HG02642 (cell line): Measurements from ENCODE around the gene RFC3.
"Not testable (repeated sequence)": the region's sequence is repeated elsewhere in the genome, so short reads cannot be mapped to it uniquely, and the experiment has no call there.

Source experiments
- ATAC-seq: cut with Tn5 transposase; IDR thresholded peaks from one replicate; pipeline ENCODE4 v1.9.1; 2021; ENCODE audit warnings: mild to moderate bottlenecking; ENCODE audit not compliant: unreplicated experiment, poor library complexity

RFC3 gene

DNA sequence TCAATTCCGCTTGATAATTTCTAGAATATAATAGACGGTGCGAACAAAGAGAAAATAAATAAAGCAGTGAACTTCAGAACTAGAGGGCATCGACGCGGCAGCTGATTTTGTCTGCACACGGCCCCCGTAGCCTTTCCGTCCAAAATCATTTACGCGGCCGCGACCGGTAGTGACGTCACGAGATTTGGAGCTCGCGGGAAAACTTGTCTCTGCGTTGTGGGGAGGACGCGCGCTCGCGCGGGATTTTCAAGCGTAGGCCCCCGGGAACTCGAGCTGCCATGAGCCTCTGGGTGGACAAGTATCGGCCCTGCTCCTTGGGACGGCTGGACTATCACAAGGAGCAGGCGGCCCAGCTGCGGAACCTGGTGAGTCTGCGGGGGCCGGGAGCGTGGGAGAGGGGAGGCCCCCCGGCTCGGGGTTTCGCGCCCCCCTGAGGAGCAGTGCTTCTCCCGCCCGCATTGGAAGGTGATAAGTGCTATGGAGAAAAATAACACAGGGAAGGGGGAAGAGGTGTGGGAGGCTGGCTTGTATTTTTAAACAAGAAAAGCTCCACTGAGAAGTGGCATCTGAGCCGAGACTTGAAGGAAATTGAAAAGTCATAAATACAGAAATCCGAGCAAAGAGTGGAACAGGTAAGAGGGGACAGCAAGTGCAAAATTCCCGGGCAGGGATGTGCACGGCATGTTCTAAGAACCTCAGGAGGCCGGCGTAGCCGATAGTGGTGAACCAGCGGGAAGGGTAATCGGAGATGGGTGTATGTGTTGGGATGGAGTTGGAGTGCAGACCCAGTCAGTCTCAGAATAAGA, at the start of gene RFC3:
Gene RFC3 (plus strand): TSS at position 249 of the 806 bp plus-strand sequence. CDS start 30 bp downstream, at position 279.
- ATAC-seq: peak; percentile 98

DNA sequence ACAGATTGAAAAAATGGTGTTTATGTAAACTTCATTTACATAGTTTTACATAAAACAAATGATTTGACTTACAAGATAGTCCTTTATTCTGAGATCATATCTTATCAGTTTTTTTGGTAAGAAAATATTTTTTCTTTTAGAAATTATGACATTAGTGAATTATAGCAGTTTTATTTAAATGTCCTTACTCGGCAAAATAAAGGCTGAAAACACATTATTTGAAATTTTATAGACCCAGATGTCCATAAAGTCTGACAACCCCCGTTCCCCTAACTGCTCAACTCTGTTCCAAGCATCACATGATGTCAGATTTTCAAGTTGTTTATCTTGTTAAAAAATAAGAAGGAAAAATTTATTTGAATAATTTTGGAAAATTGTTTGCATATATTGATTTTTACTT, 46.7 kb upstream of the RFC3 start:
- ATAC-seq: no peak

DNA sequence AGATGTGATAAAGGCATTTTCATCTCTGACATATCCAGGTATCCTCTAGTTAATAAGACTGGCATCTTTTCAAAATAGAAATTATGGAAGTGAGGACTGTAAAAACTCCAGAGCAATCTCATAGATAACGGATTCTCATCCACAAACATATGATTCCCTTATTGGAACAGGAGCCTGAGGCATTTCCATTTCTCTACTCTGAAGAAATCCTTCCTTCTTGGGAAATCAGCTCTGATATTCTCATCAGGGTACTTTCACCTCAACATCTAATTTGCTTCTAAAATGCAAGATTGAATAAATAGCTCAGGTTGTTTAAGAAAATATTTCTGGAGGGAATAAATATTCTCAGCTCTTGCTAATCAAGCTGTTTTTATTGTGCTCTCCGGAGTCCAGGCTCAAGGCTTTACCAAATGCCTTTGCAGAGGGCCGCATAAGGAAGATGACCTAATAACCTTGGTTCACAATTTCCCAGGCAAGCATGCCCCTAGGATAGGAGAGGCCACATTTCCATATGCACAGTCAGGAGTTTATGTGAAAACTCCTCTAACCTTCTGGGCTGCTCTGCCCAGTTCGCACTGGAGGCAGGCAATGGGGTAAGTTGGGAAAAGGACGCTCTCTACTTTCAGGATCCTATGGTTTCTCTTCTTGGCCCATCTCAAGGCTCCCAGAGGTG, 44.0 kb upstream of the RFC3 start:
- ATAC-seq: no peak

- no peak for ATAC-seq
These were observed 42.4 kb upstream of the RFC3 start for GRCh38 chr13:33775339-33776108.

GRCh38 chr13:33776239-33776881, 41.6 kb upstream of the RFC3 start:
- ATAC-seq: no peak

- no peak for ATAC-seq
These were observed 35.3 kb upstream of the RFC3 start for GRCh38 chr13:33782631-33783030.

- not testable (repeated sequence) for ATAC-seq
These were observed 34.7 kb upstream of the RFC3 start for GRCh38 chr13:33783212-33783611.

DNA sequence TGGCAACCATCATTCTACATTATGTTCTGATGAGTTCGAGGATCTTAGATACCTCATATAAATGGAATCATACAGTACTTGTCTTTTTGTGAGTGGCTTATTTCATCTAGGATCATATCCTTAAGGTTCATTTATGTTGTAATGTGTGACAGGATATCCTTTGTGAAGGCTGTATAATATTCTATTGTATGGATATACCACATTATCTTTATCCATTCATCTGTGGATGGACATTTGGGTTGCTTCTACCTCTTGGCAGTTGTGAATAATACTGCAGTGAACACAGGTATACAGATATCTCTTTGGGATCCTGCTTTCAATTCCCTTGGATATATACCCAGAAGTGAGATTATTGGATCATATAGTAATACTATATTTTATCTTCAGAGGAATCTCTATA, 33.2 kb upstream of the RFC3 start:
- no peak for ATAC-seq

- ATAC-seq: no peak
These were observed 32.6 kb upstream of the RFC3 start for GRCh38 chr13:33785384-33785783.

- peak; percentile 64 for ATAC-seq
These were observed 30.8 kb upstream of the RFC3 start for GRCh38 chr13:33787051-33787591.

- no peak for ATAC-seq
These were observed 28.8 kb upstream of the RFC3 start for GRCh38 chr13:33789066-33789606.

DNA sequence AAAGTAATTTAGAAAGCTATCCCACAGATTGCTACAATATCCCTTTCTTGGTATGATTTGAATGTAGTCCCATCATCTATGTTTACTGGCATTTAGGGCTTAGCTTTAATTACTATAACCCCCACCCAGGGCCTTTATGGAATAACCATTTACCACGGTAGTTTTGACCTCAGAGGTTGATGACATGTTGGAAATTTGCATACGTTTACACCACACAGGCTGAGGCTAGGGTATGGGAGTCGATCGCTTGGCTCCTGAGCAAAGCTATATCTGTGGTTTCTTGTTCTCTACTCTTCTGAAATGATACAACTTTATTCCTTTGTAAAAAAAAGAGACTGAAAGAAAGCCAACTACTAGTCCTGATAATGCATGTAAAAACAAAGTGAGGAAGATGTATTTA, 28.2 kb upstream of the RFC3 start:
- ATAC-seq: no peak

GRCh38 chr13:33793726-33794125, 24.2 kb upstream of the RFC3 start:
- no peak for ATAC-seq

DNA sequence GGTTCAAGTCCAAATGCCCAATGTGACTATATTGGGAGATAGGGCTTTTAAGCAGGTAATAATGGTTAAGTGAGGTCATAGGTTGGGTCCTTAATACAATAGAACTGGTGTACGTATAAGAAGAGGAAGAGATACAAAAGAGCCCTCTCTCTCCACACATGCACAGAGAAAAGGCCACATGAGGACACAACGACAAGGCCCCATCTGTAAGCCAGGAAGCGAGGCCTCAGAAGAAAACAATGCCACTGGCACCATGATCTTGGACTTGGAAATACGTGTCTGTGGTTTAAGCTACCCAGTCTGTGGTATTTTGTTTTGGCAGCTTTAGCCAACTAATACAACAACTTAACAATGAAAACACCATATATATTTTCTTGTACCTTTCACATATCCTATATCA, 23.4 kb upstream of the RFC3 start:
- ATAC-seq: no peak

DNA sequence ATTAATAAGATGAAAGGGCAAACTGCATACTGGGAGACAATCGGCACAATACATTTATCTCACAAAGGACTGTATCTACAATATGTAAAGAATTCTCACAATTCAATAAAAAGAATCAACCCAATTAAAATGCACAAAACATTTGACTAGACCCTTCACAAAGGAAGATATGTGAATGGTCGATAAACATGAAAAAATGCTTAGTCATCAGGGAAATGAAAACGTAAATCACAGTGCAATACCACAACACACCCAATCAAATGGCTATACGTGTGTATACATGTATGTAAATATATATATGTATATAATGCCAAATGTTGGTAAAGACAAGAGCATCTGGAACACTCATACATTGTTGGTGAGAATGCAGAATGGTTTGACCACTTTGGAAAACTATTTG, 21.9 kb upstream of the RFC3 start:
- no peak for ATAC-seq

DNA sequence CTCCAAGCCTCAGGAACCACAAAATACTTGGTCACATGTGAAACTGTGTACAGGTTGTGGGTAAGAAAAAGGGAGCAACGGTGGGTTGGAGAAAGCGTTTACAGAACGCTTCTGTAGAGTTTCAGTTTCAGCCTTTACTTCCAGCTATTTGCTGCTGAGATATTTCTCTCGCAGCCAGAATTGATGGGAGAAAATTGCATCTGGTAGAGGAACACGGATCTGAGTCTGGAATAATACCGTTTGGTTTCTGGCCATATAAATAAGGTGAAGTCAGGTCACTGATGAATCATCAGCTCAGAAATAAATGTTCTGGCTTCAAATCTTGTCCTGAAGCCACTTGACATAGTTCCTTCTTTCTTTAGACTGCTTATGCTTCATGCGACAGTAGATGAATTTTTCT, 20.3 kb upstream of the RFC3 start:
- no peak for ATAC-seq

- no peak for ATAC-seq
These were observed 19.9 kb upstream of the RFC3 start for GRCh38 chr13:33798023-33798422.

DNA sequence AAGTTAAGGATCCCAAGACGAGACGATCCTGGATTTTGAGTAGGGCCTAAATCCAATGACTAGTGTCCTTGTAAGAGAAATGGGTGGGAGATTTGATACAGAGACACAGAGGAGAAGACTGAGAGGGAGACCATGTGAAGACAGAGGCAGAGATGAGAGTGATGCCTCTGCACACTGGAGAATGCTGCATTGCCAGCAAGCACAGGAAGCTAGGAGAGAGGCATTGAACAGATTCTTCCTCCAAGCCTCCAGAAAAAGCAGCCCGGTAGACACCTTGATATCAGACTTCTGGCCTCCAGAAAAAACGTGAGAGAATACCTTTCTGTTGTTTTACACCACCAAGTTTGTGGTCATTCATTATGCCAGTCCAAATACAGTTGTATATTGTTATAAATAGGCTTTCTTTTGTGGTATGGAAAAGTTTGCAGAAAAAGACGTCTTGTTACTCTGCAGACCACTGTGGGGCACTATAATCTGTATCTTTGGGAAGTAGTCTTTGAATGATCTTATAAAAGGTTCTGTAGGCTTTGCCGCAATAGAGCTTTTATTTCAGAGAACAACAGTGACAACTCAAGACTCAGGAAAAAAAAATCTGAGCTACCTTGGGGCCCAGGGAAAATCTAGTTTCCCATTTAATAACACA, 17.9 kb upstream of the RFC3 start:
- ATAC-seq: no peak

- no peak for ATAC-seq
These were observed 17.2 kb upstream of the RFC3 start for GRCh38 chr13:33800646-33801186.
